K562 (cell line): ENCODE results near the gene MAP3K13. TPM values are rescaled to one million over a fixed set of nuclear protein-coding genes. Genes with fewer than 3 reads are reported as not detected.

Source experiments
- ATAC-seq: fragments of 200-7000 bp; cut with Tn5 transposase; 3 replicates; pipeline ENCODE4 v1.9.1; 2020; ENCODE audit warnings: moderate library complexity
- BruUV-seq: library from RNA; stranded (reverse); fragments of 400-500 nt; replicated peaks from 2 replicates; lab custom pipeline; 2021; lab: Mats Ljungman, UMichigan
- CTCF ChIA-PET: fragments of 300-600 bp; formaldehyde crosslinking; extraction: SDS; loops from one replicate; lab custom pipeline; 2021; ENCODE audit warnings: low intra/inter-chr PET ratio; lab: Yijun Ruan, JAX
- POLR2A ChIA-PET: fragments of 300-600, 350-650 bp; sonication (Branson Sonifier 250); formaldehyde crosslinking; extraction: SDS; loops from one replicate; lab custom pipeline; 2021; ENCODE audit warnings: antibody characterized with exemption, inconsistent platforms; lab: Yijun Ruan, JAX
- DNase-seq, 4 experiments: peaks; one replicate each; pipeline versions ENCODE4 v3.0.0 to v3.0.0-alpha.2; 2011 to 2018; ENCODE audit warnings: low spot score in 3 of 4, mixed read lengths in 3 of 4; ENCODE audit errors: extremely low read depth in 1 of 4
- FAIRE-seq: peaks from 2 replicates; lab custom pipeline; 2011; peaks lifted over from hg19 to GRCh38; lab: Jason Lieb, UNC
- H2AFZ ChIP-seq: 2 replicates; pipeline ENCODE4 v1.6.0; 2011; ENCODE audit warnings: low read depth, low read length, control low read depth, inconsistent platforms
- H3K27ac ChIP-seq: fragments of 200-600 bp; 3 replicates; pipeline ENCODE4 v1.8.0; 2011; ENCODE audit warnings: low read depth, mild to moderate bottlenecking, control low read depth, inconsistent platforms, low read length, moderate library complexity, mixed read lengths; ENCODE audit errors: extremely low read depth
- H3K27me3 ChIP-seq, 2 experiments: fragments of 300-600 bp in 1 of 2; 2 replicates in 1 of 2; 3 replicates in 1 of 2; pipeline versions ENCODE4 v1.6.0 to v1.8.0; 2011; ENCODE audit warnings: inconsistent platforms in 2 of 2, low read length in 2 of 2, mild to moderate bottlenecking in 1 of 2, mixed read lengths in 1 of 2, moderate library complexity in 1 of 2; ENCODE audit not compliant: control insufficient read depth in 2 of 2, insufficient read depth in 2 of 2
- H3K36me3 ChIP-seq: fragments of 300-600 bp; 3 replicates; pipeline ENCODE4 v1.8.0; 2011; ENCODE audit warnings: mild to moderate bottlenecking, low read length, inconsistent platforms; ENCODE audit not compliant: control insufficient read depth, insufficient read depth
- H3K4me1 ChIP-seq, 2 experiments: fragments of 200-600 bp in 1 of 2; replicated peaks in 1 of 2; 2 replicates in 1 of 2; 3 replicates in 1 of 2; pipeline versions ENCODE4 v1.5.1 to v1.8.0; 2011; ENCODE audit warnings: inconsistent platforms in 2 of 2, low read length in 2 of 2, mild to moderate bottlenecking in 1 of 2, mixed read lengths in 1 of 2, moderate library complexity in 1 of 2; ENCODE audit not compliant: control insufficient read depth in 2 of 2, insufficient read depth in 2 of 2
- H3K4me2 ChIP-seq: 2 replicates; pipeline ENCODE4 v1.6.1; 2011; ENCODE audit warnings: low read length, control low read depth, inconsistent platforms, mixed read lengths; ENCODE audit not compliant: insufficient read depth
- H3K4me3 ChIP-seq: fragments of 200-600 bp; sonication (generic), shearing (Covaris generic); 2 replicates; pipeline ENCODE4 v1.5.1; 2016; ENCODE audit warnings: control low read depth, inconsistent platforms
- H3K79me2 ChIP-seq: fragments of 200-600 bp; 3 replicates; pipeline ENCODE4 v1.8.0; 2011; ENCODE audit warnings: low read length, inconsistent platforms; ENCODE audit not compliant: control insufficient read depth, insufficient read depth
- H3K9ac ChIP-seq, 2 experiments: 2 replicates each; pipeline versions ENCODE4 v1.6.0 to v1.6.1; 2011; ENCODE audit warnings: low read depth in 2 of 2, low read length in 2 of 2, control low read depth in 1 of 2, inconsistent platforms in 1 of 2, mild to moderate bottlenecking in 1 of 2, mixed read lengths in 1 of 2; ENCODE audit not compliant: insufficient read depth in 1 of 2
- H3K9me1 ChIP-seq: one replicate; pipeline ENCODE4 v1.6.0; 2011; ENCODE audit warnings: inconsistent platforms, mild to moderate bottlenecking, low read length, moderate library complexity; ENCODE audit not compliant: control insufficient read depth, insufficient read depth
- H3K9me3 ChIP-seq: replicated peaks from 2 replicates; pipeline ENCODE4 v1.5.1; 2011; ENCODE audit warnings: low read depth, low read length, inconsistent platforms; ENCODE audit not compliant: control insufficient read depth, insufficient read depth
- H4K20me1 ChIP-seq: replicated peaks from 2 replicates; pipeline ENCODE4 v1.6.1; 2011; ENCODE audit warnings: low read length, inconsistent platforms, mixed read lengths; ENCODE audit not compliant: control insufficient read depth, insufficient read depth
- BCLAF1 ChIP-seq, 2 experiments: fragments of 450-650 bp in 1 of 2; IDR thresholded peaks; 2 replicates each; pipeline ENCODE4 v1.6.1; 2011 to 2017; ENCODE audit warnings: low read depth in 2 of 2, antibody characterized with exemption in 1 of 2, borderline replicate concordance in 1 of 2, low read length in 1 of 2, mild to moderate bottlenecking in 1 of 2, mixed read lengths in 1 of 2; ENCODE audit not compliant: control insufficient read depth in 1 of 2
- HNRNPLL ChIP-seq: fragments of 200-400 bp; formaldehyde crosslinking; IDR thresholded peaks from 2 replicates; pipeline ENCODE4 v1.6.1; 2017; ENCODE audit warnings: low read length, low read depth, mild to moderate bottlenecking; ENCODE audit not compliant: poor library complexity, severe bottlenecking
- RAD21 ChIP-seq, 2 experiments: fragments of 250-450 bp in 1 of 2; fragments of 450-650 bp in 1 of 2; sonication (Bioruptor Pico) in 1 of 2; formaldehyde crosslinking in 1 of 2; IDR thresholded peaks in 1 of 2; conservative IDR thresholded peaks in 1 of 2; 2 replicates each; pipeline versions ENCODE4 v1.4.0 to v1.8.0; 2020 to 2022; ENCODE audit warnings: mild to moderate bottlenecking in 2 of 2, moderate library complexity in 1 of 2
- RBM22 ChIP-seq: fragments of 200-400 bp; formaldehyde crosslinking; IDR thresholded peaks from 2 replicates; pipeline ENCODE4 v1.6.1; 2018; ENCODE audit warnings: low read length, low read depth; ENCODE audit not compliant: poor library complexity, severe bottlenecking
- YY1 ChIP-seq, 3 experiments: IDR thresholded peaks; 2 replicates each; pipeline ENCODE4 v1.6.1; 2011; ENCODE audit warnings: low read length in 2 of 3, mild to moderate bottlenecking in 2 of 3, moderate library complexity in 2 of 3, borderline replicate concordance in 1 of 3, control low read depth in 1 of 3, low read depth in 1 of 3; ENCODE audit not compliant: insufficient read depth in 3 of 3, insufficient replicate concordance in 2 of 3, control insufficient read depth in 1 of 3, insufficient read length in 1 of 3; ENCODE audit errors: extremely low read depth in 1 of 3
- WGBS: fragments of 100-300 bp; shearing (Covaris generic); methylation state at CpG from one replicate; pipeline ENCODE4 v1.1.6; 2016; ENCODE audit warnings: low coverage, mixed read lengths; ENCODE audit not compliant: insufficient coverage; ENCODE audit errors: missing lambda C conversion rate; 5-methylcytosine and 5-hydroxymethylcytosine counted together
- in situ Hi-C: fragments of 300-500 bp; cut with MboI; formaldehyde crosslinking; loops from 4 replicates; pipeline ENCODE4 v1.15.0; 2018; ENCODE audit warnings: inconsistent platforms, mixed read lengths
- intact Hi-C: fragments of 100-400 bp; cut with micrococcal nuclease; formaldehyde crosslinking; loops from 2 replicates; pipeline ENCODE4 v1.14.2; 2022
- polyA plus RNA-seq, 8 experiments: library from polyadenylated mRNA; depleted of rRNA in 4 of 8; stranded (reverse) in 5 of 8; unstranded in 3 of 8; fragments of >200 nt; fragmentation: Nextera tagmentation in 2 of 8; fragmentation: Illumina TruSeq in 1 of 8; extraction: Ambion mirVana in 2 of 8; extraction: Trizol in 1 of 8; gene quantifications; 2 replicates each; pipeline versions ENCODE4 v1.2.1 to v1.2.3, GENCODE V29; 2011 to 2014; ENCODE audit warnings: inconsistent platforms in 1 of 8, missing spikeins in 1 of 8
- total RNA-seq, 7 experiments: library from RNA; depleted of rRNA in 6 of 7; stranded (reverse); fragments of >200 nt in 6 of 7; fragmentation: Illumina TruSeq in 2 of 7; extraction: Trizol in 2 of 7; gene quantifications; 2 replicates each; pipeline versions ENCODE4 v1.2.1 to v1.2.3, GENCODE V29; 2011 to 2021; ENCODE audit warnings: low replicate concordance in 1 of 7

The MAP3K13 gene
- total and polyA plus RNA-seq, 9 of the 15 experiments (the other 6 are each of a cell fraction or from before 2014, with no cell fraction given) = 0.04 to 0.32 (median 0.15) TPM; not detected in 2

- Histone ChIP-seq H3K4me2 (peak overlapping the region; percentile 16; the same call in 1 of the 2 replicates), H2AFZ (peak overlapping the region; percentile 85), H3K9me3 (no peaks in the 10 kb centered on the region), H3K4me1 (peaks cover 0 to 13% of the 10 kb centered on the region in 2 experiments; a peak in 3 of 5 replicates), H3K9me1 (no peaks in the 10 kb centered on the region), H3K27ac (no peak overlapping the region; the same call in 2 of the 3 replicates), H4K20me1 (no peaks in the 10 kb centered on the region), H3K36me3 (no peaks in the 10 kb centered on the region), H3K9ac (no peak overlapping the region), H3K4me3 (no peak overlapping the region), H3K27me3 (no peaks in the 10 kb centered on the region), H3K79me2 (no peaks in the 10 kb centered on the region)
- peak; percentile 57 for ATAC-seq
- intact Hi-C loops (no loop called here), in situ Hi-C loops (no loop called here)
- peak; percentile 32 for FAIRE-seq
- no TSS peak for BruUV-seq
- CTCF ChIA-PET = no interaction called here
- POLR2A ChIA-PET = interaction anchor here (0.6 to 0.7 kb wide), 3 partner anchors 15 to 128 kb away, joined by 3 read pairs; no protein-coding TSS in a partner anchor
- TF ChIP-seq YY1 (IDR thresholded peaks at IDR 0.05; ENCODE audit: borderline replicate concordance in 1 of 3, control insufficient read depth in 1 of 3, extremely low read depth in 1 of 3, insufficient read depth in 3 of 3, insufficient read length in 1 of 3, insufficient replicate concordance in 2 of 3, low read depth in 1 of 3, low read length in 2 of 3) (peak in 1 of 3 experiments; percentile 33), HNRNPLL (no peak)
- 50% methylated on average over 7 of the region's 7 CpGs for WGBS
- DNase-seq = peak in 2 of 4 experiments; percentile 27 to 31
Measured at GRCh38 chr3:185342459-185343174, 20.3 kb upstream of the MAP3K13 start.

GRCh38 chr3:185347399-185347798, 15.5 kb upstream of the MAP3K13 start:
- POLR2A ChIA-PET = no interaction called here
- WGBS = 65% methylated on average over 8 of the region's 9 CpGs
- TF ChIP-seq BCLAF1 (IDR thresholded peaks at IDR 0.05; ENCODE audit: borderline replicate concordance in 1 of 2, control insufficient read depth in 1 of 2, low read depth in 2 of 2, low read length in 1 of 2) = no peak
- TF ChIP-seq RBM22 = no peak
- TF ChIP-seq RAD21 (CRISPR knock-in tag; conservative IDR thresholded peaks at IDR 0.05 in 1 of 2, IDR thresholded peaks at IDR 0.05 in 1 of 2) = 0 out of 4 replicates have a peak, but pooled peaks of 1 of the 2 experiments have one; percentile 6
- TF ChIP-seq, all 486 proteins: peak for 1

More at GRCh38 chr3:185347399-185347798, 15.5 kb upstream of the MAP3K13 start:
- H3K27ac ChIP-seq = no peak overlapping the region
- intact Hi-C loops (no loop called here), in situ Hi-C loops (no loop called here)
- H3K36me3 ChIP-seq = no peaks in the 10 kb centered on the region
- H3K9me3 ChIP-seq = no peaks in the 10 kb centered on the region
- no peak overlapping the region for H3K4me3 ChIP-seq
- H3K4me1 ChIP-seq = peaks cover 0 to 7% of the 10 kb centered on the region in 2 experiments; a peak in 2 of 5 replicates
- H2AFZ ChIP-seq = no peak overlapping the region
- H3K9me1 ChIP-seq = no peaks in the 10 kb centered on the region
- no TSS peak for BruUV-seq
- CTCF ChIA-PET = no interaction called here
- ATAC-seq = no peak
- H3K9ac ChIP-seq = no peak overlapping the region
- H4K20me1 ChIP-seq = no peaks in the 10 kb centered on the region
- no peaks in the 10 kb centered on the region for H3K27me3 ChIP-seq
- no peak for DNase-seq
- H3K4me2 ChIP-seq = no peak overlapping the region
- H3K79me2 ChIP-seq = no peaks in the 10 kb centered on the region
- FAIRE-seq = no peak
